Astrocyte (in vitro differentiated cells and primary cell): ENCODE data around the gene ORAI1. TPM values are rescaled to one million over a fixed set of nuclear protein-coding genes. Genes with fewer than 3 reads are reported as not detected.

Experiments used
- DNase-seq: peaks from one replicate; pipeline ENCODE4 v3.0.0-alpha.2; 2010; ENCODE audit warnings: low read depth
- FAIRE-seq: peaks from 2 replicates; lab custom pipeline; 2011; peaks lifted over from hg19 to GRCh38; lab: Jason Lieb, UNC
- H2AFZ ChIP-seq: 2 replicates; pipeline ENCODE4 v1.6.0; 2012; ENCODE audit warnings: low read depth, low read length, inconsistent platforms
- H3K27ac ChIP-seq: 2 replicates; pipeline ENCODE4 v1.5.1; 2011; ENCODE audit warnings: low read depth, low read length, inconsistent platforms
- H3K27me3 ChIP-seq: 2 replicates; pipeline ENCODE4 v1.6.0; 2011; ENCODE audit warnings: low read length, inconsistent platforms; ENCODE audit not compliant: insufficient read depth
- H3K36me3 ChIP-seq: 2 replicates; pipeline ENCODE4 v1.5.1; 2011; ENCODE audit warnings: low read length, inconsistent platforms; ENCODE audit not compliant: insufficient read depth
- H3K4me1 ChIP-seq: 2 replicates; pipeline ENCODE4 v1.5.1; 2011; ENCODE audit warnings: low read length, inconsistent platforms; ENCODE audit not compliant: insufficient read depth
- H3K4me2 ChIP-seq: 2 replicates; pipeline ENCODE4 v1.6.0; 2012; ENCODE audit warnings: low read length, inconsistent platforms
- H3K4me3 ChIP-seq: 2 replicates; pipeline ENCODE4 v1.5.1; 2011; ENCODE audit warnings: low read depth, mild to moderate bottlenecking, low read length, inconsistent platforms; ENCODE audit not compliant: insufficient read depth
- H3K79me2 ChIP-seq: 2 replicates; pipeline ENCODE4 v1.6.0; 2012; ENCODE audit warnings: mild to moderate bottlenecking, low read length, inconsistent platforms; ENCODE audit not compliant: insufficient read depth
- H3K9ac ChIP-seq: 2 replicates; pipeline ENCODE4 v1.6.0; 2012; ENCODE audit warnings: mild to moderate bottlenecking, low read length, inconsistent platforms
- H3K9me3 ChIP-seq: 2 replicates; pipeline ENCODE4 v1.5.1; 2012; ENCODE audit warnings: low read depth, mild to moderate bottlenecking, low read length, inconsistent platforms; ENCODE audit not compliant: insufficient read depth
- H4K20me1 ChIP-seq: 2 replicates; pipeline ENCODE4 v1.6.0; 2012; ENCODE audit warnings: low read length, inconsistent platforms; ENCODE audit not compliant: insufficient read depth
- H3K27ac Mint-ChIP-seq: one replicate; pipeline ENCODE4 v1.8.0; 2021; ENCODE audit warnings: mild to moderate bottlenecking, mixed read lengths; ENCODE audit not compliant: unreplicated experiment
- H3K27me3 Mint-ChIP-seq: one replicate; pipeline ENCODE4 v1.8.0; 2021; ENCODE audit warnings: low read depth, mixed read lengths; ENCODE audit not compliant: unreplicated experiment
- H3K36me3 Mint-ChIP-seq: one replicate; pipeline ENCODE4 v1.8.0; 2021; ENCODE audit warnings: low read depth, mixed read lengths; ENCODE audit not compliant: unreplicated experiment
- H3K4me1 Mint-ChIP-seq: one replicate; pipeline ENCODE4 v1.8.0; 2021; ENCODE audit warnings: low read depth, mixed read lengths; ENCODE audit not compliant: unreplicated experiment
- H3K4me3 Mint-ChIP-seq: one replicate; pipeline ENCODE4 v1.8.0; 2021; ENCODE audit warnings: mild to moderate bottlenecking, moderate library complexity, mixed read lengths; ENCODE audit not compliant: unreplicated experiment
- H3K9me3 Mint-ChIP-seq: one replicate; pipeline ENCODE4 v1.8.0; 2021; ENCODE audit warnings: mild to moderate bottlenecking, mixed read lengths; ENCODE audit not compliant: unreplicated experiment
- EZH2 ChIP-seq: IDR thresholded peaks from 2 replicates; pipeline ENCODE4 v1.6.1; 2012; ENCODE audit warnings: mild to moderate bottlenecking, low read length, inconsistent platforms; ENCODE audit not compliant: insufficient read depth
- total RNA-seq: library from RNA; stranded (reverse); gene quantifications from 2 replicates; pipeline ENCODE4 v1.2.1, GENCODE V29; 2021
- TF ChIP-seq, protein P1 (sequence below): IDR thresholded peaks from 2 replicates; pipeline ENCODE4 v1.5.1; 2011; ENCODE audit warnings: low read depth, mild to moderate bottlenecking, inconsistent platforms, low read length, moderate library complexity; ENCODE audit not compliant: insufficient read depth

The ORAI1 gene
- total RNA-seq, 1 donor from 2014 or later: 20.4 TPM

DNA sequence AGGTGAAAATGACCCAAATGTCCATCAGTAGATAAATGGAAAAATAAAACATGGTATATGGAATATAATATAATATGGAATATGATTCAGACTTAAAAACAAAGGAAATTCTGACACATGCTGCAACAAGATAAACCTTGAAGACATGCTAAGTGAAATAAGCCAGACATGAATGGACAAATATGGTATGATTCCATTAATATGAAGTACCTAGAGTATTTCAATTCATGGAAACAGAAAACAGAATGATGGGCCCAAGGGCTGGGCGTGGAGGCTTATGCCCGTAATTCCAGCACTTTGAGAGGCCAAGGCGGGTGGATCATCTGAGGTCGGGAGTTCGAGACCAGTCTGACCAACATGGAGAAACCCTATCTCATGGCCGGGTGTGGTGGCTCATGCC is 22.7 kb upstream of the ORAI1 start:
- Mint-ChIP-seq H3K36me3 (no peaks in the 10 kb centered on the region), H3K4me1 (no peaks in the 10 kb centered on the region), H3K4me3 (no peak overlapping the region), H3K9me3 (no peaks in the 10 kb centered on the region), H3K27me3 (no peaks in the 10 kb centered on the region), H3K27ac (no peak overlapping the region)
- H3K9ac ChIP-seq: no peak overlapping the region
- TF ChIP-seq EZH2: no peak
- TF ChIP-seq, protein P1, sequence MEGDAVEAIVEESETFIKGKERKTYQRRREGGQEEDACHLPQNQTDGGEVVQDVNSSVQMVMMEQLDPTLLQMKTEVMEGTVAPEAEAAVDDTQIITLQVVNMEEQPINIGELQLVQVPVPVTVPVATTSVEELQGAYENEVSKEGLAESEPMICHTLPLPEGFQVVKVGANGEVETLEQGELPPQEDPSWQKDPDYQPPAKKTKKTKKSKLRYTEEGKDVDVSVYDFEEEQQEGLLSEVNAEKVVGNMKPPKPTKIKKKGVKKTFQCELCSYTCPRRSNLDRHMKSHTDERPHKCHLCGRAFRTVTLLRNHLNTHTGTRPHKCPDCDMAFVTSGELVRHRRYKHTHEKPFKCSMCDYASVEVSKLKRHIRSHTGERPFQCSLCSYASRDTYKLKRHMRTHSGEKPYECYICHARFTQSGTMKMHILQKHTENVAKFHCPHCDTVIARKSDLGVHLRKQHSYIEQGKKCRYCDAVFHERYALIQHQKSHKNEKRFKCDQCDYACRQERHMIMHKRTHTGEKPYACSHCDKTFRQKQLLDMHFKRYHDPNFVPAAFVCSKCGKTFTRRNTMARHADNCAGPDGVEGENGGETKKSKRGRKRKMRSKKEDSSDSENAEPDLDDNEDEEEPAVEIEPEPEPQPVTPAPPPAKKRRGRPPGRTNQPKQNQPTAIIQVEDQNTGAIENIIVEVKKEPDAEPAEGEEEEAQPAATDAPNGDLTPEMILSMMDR: no peak
- H3K27me3 ChIP-seq: no peaks in the 10 kb centered on the region
- H3K36me3 ChIP-seq: no peaks in the 10 kb centered on the region
- no peaks in the 10 kb centered on the region for H4K20me1 ChIP-seq
- H3K4me3 ChIP-seq: no peak overlapping the region
- H3K4me1 ChIP-seq: no peaks in the 10 kb centered on the region
- FAIRE-seq (no peak), DNase-seq (no peak)
- H3K4me2 ChIP-seq: no peak overlapping the region
- H3K9me3 ChIP-seq: no peaks in the 10 kb centered on the region
- H3K79me2 ChIP-seq: no peaks in the 10 kb centered on the region
- H3K27ac ChIP-seq: no peak overlapping the region
- no peak overlapping the region for H2AFZ ChIP-seq

DNA sequence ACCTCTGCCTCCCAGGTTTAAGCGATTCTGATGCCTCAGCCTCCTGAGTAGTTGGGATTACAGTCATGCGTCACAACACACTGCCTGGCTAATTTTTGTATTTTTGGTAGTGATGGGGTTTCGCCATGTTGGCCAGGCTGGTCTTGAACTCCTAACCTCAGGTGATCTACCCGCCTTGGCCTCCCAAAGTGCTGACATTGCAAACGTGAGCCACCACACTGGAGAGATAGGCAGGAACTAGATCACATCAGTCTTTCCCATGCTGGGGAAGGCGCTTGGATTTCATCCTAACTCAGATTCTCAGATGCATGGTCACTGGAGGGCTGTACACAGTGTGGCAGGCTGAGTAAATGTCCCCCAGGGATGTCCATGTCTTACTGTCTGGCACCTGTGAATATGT is 18.0 kb upstream of the ORAI1 start:
- no peaks in the 10 kb centered on the region for H3K27me3 Mint-ChIP-seq

More for the DNA sequence above, 18.0 kb upstream of the ORAI1 start:
- H3K4me1 Mint-ChIP-seq: peaks cover 3% of the 10 kb centered on the region
- no peaks in the 10 kb centered on the region for H3K36me3 Mint-ChIP-seq
- Histone ChIP-seq H3K4me1 (peaks cover 7% of the 10 kb centered on the region), H3K36me3 (no peaks in the 10 kb centered on the region), H3K27me3 (no peaks in the 10 kb centered on the region), H4K20me1 (no peaks in the 10 kb centered on the region), H3K9ac (no peak overlapping the region), H3K79me2 (no peaks in the 10 kb centered on the region), H3K4me2 (no peak overlapping the region), H2AFZ (no peak overlapping the region), H3K9me3 (no peaks in the 10 kb centered on the region), H3K27ac (no peak overlapping the region), H3K4me3 (no peak overlapping the region)
- H3K9me3 Mint-ChIP-seq: peaks cover 1% of the 10 kb centered on the region
- no peak for FAIRE-seq
- no peak for DNase-seq
- no peak overlapping the region for H3K4me3 Mint-ChIP-seq
- TF ChIP-seq EZH2: no peak
- TF ChIP-seq, protein P1: no peak
- H3K27ac Mint-ChIP-seq: no peak overlapping the region
